ENCODE data around the gene ZNF346.
A peak's percentile ranks its signal among the peaks of the same experiment; 100 is the strongest.

ZNF346 gene

GRCh38 chr5:177071666-177072385 is 49.3 kb downstream of the ZNF346 start:
- DNase-seq = peak; percentile 8

GRCh38 chr5:177077335-177077734 is 54.8 kb downstream of the ZNF346 start:
- DNase-seq = no peak

DNA sequence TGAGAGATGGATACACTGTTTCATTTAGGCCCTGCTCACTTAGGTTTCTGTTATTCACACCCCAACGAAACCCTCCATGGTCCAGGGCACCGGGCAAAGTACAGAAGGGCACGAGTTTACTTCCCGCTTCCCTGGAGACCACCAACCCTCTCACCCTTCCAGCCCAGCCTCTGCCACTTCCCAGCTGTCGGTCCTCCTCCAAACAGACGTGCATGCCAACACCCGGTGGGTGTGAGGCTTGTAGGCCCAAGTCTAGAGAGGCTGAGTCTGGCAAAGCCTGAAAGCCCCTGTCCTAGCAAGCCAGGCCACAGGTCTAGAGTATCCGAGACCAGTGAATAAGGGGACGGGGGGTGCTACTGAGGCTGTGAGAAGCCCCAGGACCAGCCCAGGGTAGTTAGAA is 57.1 kb downstream of the ZNF346 start:
- DNase-seq = no peak

- DNase-seq = no peak
Measured at GRCh38 chr5:177080265-177080664, 57.8 kb downstream of the ZNF346 start.

- DNase-seq = no peak
Measured at GRCh38 chr5:177081859-177082258, 59.4 kb downstream of the ZNF346 start.

DNA sequence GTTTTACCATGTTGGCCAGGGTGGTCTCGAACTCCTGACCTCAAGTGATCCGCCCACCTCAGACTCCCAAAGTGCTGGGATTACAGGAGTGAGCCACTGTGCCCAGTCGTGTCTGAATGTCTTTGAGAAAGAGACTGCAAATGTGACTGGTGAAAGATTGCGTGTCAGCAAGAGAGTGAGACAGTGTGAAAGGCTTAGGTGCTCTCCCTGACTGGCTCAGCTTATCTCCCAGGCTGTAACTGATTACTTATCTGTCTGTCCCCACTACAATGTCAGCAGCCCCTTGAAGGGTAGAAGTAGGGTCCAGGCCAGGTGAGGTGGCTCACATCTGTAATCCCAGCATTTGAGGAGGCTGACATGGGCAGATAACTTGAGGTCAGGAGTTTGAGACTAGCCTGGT is 60.9 kb downstream of the ZNF346 start:
- DNase-seq = no peak

- no peak for DNase-seq
Measured at GRCh38 chr5:177084175-177084574, 61.7 kb downstream of the ZNF346 start.

GRCh38 chr5:177085985-177086653 is 63.6 kb downstream of the ZNF346 start:
- no peak for DNase-seq

DNA sequence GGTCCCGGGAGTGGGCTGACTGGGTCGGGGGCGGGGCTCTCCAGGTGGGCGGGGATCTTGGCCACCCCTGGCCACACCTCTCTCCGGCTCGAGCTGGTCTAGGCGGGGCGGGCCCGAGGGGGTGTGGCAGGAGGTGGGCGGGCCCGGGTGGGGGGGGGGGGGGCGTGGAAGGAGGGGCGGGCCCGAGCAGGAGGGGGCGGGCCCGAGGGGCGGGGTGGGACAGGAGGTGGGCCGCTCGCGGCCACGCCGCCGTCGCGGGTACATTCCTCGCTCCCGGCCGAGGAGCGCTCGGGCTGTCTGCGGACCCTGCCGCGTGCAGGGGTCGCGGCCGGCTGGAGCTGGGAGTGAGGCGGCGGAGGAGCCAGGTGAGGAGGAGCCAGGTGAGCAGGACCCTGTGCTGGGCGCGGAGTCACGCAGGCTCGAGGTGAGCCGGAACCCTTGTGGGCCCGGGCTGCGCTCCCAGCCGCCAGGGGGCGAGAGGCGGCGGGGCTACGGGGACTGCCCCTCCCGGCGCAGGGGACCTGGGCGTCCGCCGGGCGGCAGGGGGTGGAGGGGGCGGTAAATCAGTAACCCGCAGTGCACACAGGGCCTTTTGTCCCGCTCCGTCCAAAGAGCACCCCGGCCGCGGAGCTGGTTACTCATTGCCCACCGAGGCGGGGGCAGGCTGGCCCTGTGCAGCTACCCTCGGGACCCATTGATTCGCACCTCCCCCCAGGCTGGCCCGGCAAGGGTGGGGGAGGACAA is 64.3 kb downstream of the ZNF346 start, which contains the start of gene FGFR4:
TSS of gene FGFR4 (plus strand) at position 262 of the 744 bp plus-strand sequence. CDS start 2,688 bp downstream, outside the sequence.
- DNase-seq = no peak

- DNase-seq = no peak
Measured at GRCh38 chr5:177087398-177088005, 65.0 kb downstream of the ZNF346 start.

GRCh38 chr5:177089127-177089526 is 66.6 kb downstream of the ZNF346 start:
- DNase-seq = no peak

- DNase-seq = no peak
Measured at GRCh38 chr5:177089825-177090641, 67.5 kb downstream of the ZNF346 start.

- DNase-seq = no peak
Measured at GRCh38 chr5:177090813-177091212, 68.3 kb downstream of the ZNF346 start.

- DNase-seq = no peak
Measured at GRCh38 chr5:177091232-177091631, 68.7 kb downstream of the ZNF346 start.

GRCh38 chr5:177092178-177093081 is 69.9 kb downstream of the ZNF346 start:
- DNase-seq = no peak

DNA sequence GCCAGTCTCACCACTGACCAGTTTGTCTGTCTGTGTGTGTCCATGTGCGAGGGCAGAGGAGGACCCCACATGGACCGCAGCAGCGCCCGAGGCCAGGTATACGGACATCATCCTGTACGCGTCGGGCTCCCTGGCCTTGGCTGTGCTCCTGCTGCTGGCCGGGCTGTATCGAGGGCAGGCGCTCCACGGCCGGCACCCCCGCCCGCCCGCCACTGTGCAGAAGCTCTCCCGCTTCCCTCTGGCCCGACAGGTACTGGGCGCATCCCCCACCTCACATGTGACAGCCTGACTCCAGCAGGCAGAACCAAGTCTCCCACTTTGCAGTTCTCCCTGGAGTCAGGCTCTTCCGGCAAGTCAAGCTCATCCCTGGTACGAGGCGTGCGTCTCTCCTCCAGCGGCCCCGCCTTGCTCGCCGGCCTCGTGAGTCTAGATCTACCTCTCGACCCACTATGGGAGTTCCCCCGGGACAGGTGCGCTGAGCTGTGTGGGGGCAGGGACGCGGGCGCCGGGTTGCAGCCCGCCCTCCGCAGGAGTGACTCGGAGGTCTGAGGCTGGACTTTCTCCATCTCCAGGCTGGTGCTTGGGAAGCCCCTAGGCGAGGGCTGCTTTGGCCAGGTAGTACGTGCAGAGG is 70.7 kb downstream of the ZNF346 start:
- no peak for DNase-seq

GRCh38 chr5:177093803-177094202 is 71.3 kb downstream of the ZNF346 start:
- no peak for DNase-seq

- no peak for DNase-seq
Measured at GRCh38 chr5:177094224-177095087, 72.0 kb downstream of the ZNF346 start.

DNA sequence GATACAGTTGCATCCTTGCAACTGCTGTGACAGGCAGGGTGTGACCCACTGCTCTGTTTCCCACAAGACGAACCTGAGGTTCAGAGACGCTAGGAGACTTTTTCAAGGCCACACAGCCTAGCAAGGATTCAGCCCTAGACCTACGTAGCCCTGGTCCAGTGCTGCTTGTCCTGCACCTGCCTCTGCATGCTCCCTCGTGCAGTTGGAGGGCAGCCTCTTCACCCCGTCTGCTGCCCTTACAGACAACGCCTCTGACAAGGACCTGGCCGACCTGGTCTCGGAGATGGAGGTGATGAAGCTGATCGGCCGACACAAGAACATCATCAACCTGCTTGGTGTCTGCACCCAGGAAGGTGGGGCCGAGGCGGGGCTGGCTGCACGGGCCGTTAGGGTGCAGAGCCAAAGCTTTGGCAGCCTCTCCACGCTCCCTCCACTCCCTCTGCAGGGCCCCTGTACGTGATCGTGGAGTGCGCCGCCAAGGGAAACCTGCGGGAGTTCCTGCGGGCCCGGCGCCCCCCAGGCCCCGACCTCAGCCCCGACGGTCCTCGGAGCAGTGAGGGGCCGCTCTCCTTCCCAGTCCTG is 72.7 kb downstream of the ZNF346 start:
- no peak for DNase-seq

Data from NCI-H2107 (cell line).